Karpas-422 (cell line): Measurements from ENCODE around the gene RXFP4. TPM values are rescaled to one million over a fixed set of nuclear protein-coding genes. Genes with fewer than 3 reads are reported as not detected.
"Not testable (repeated sequence)": the region's sequence is repeated elsewhere in the genome, so short reads cannot be mapped to it uniquely, and the experiment has no call there.

Experiments
- DNase-seq: peaks from one replicate; pipeline ENCODE4 v3.0.0-alpha.2; 2015
- H2AFZ ChIP-seq: fragments of 200-600 bp; sonication (generic); 2 replicates; pipeline ENCODE4 v1.6.1; 2014; ENCODE audit warnings: antibody characterized with exemption, low read length, mixed read lengths
- H3K27ac ChIP-seq: fragments of 200-600 bp; sonication (generic); 2 replicates; pipeline ENCODE4 v1.5.1; 2014; ENCODE audit warnings: mild to moderate bottlenecking, low read length, moderate library complexity
- H3K27me3 ChIP-seq: fragments of 200-600 bp; sonication (generic); 2 replicates; pipeline ENCODE4 v1.6.1; 2014; ENCODE audit warnings: low read length, mixed read lengths
- H3K36me3 ChIP-seq: fragments of 200-600 bp; sonication (generic); 2 replicates; pipeline ENCODE4 v1.6.1; 2014; ENCODE audit warnings: low read length, mixed read lengths; ENCODE audit not compliant: insufficient read depth
- H3K4me1 ChIP-seq: fragments of 200-600 bp; sonication (generic); 2 replicates; pipeline ENCODE4 v1.6.1; 2014; ENCODE audit warnings: mild to moderate bottlenecking, low read length, mixed read lengths
- H3K4me2 ChIP-seq: fragments of 200-600 bp; sonication (generic); 2 replicates; pipeline ENCODE4 v1.6.1; 2014; ENCODE audit warnings: low read length, low read depth, mild to moderate bottlenecking; ENCODE audit not compliant: poor library complexity, severe bottlenecking
- H3K4me3 ChIP-seq: fragments of 200-600 bp; sonication (generic); 2 replicates; pipeline ENCODE4 v1.5.1; 2014; ENCODE audit warnings: mild to moderate bottlenecking, antibody characterized with exemption, low read length, mixed read lengths
- H3K79me2 ChIP-seq: fragments of 200-600 bp; sonication (generic); 2 replicates; pipeline ENCODE4 v1.6.1; 2014; ENCODE audit warnings: mild to moderate bottlenecking, low read length, mixed read lengths
- H3K9ac ChIP-seq: fragments of 200-600 bp; sonication (generic); 2 replicates; pipeline ENCODE4 v1.6.0; 2014; ENCODE audit warnings: low read length
- H3K9me2 ChIP-seq: fragments of 200-600 bp; sonication (generic), shearing (Covaris generic); replicated peaks from 2 replicates; pipeline ENCODE4 v1.6.0; 2014; ENCODE audit warnings: mild to moderate bottlenecking, low read length, moderate library complexity; ENCODE audit not compliant: insufficient read depth
- H3K9me3 ChIP-seq: fragments of 300-700, 200-600 bp; sonication (generic); 2 replicates; pipeline ENCODE4 v1.6.1; 2014; ENCODE audit warnings: low read length, mixed read lengths
- H4K20me1 ChIP-seq: fragments of 200-600 bp; sonication (generic); 2 replicates; pipeline ENCODE4 v1.6.1; 2014; ENCODE audit warnings: mild to moderate bottlenecking, antibody characterized with exemption, low read length, low read depth; ENCODE audit not compliant: insufficient read depth
- total RNA-seq: library from RNA; depleted of rRNA; stranded (reverse); fragments of >200 nt; shearing (Covaris generic); gene quantifications from 2 replicates; pipeline ENCODE4 v1.2.3, GENCODE V29; 2014; ENCODE audit warnings: low replicate concordance

The RXFP4 gene
- total RNA-seq, 1 experiment from 2014 or later, result not detected

GRCh38 chr1:155918660-155919059, 22.8 kb upstream of the RXFP4 start:
- Histone ChIP-seq H4K20me1 (0 out of 2 replicates have a peak, but pooled peaks cover 12% of the 10 kb centered on the region), H2AFZ (no peak overlapping the region), H3K4me1 (no peaks in the 10 kb centered on the region), H3K9me2 (no peaks in the 10 kb centered on the region), H3K4me3 (no peak overlapping the region), H3K27me3 (no peaks in the 10 kb centered on the region), H3K27ac (no peak overlapping the region), H3K4me2 (no peak overlapping the region), H3K79me2 (peaks cover 20% of the 10 kb centered on the region), H3K9ac (no peak overlapping the region), H3K36me3 (peaks cover 74% of the 10 kb centered on the region), H3K9me3 (no peaks in the 10 kb centered on the region)
- DNase-seq, result no peak

DNA sequence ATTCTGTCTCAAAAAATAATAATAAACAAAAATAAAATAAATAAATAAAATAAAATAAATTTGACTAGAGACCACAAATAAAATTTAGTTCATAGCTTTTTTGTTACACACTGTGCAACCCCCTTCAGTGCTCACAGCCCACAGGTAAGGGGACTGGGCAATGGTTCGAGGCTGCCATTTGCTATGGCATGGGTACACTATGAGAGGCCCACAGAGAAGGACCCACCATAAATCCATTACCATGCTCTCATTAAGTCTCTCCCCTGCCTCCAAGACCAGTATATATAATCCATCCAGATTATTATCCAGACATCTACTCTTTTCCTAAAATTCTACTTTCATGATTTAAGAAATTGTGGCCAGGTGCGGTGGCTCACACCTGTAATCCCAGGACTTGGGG, 21.6 kb upstream of the RXFP4 start:
- Histone ChIP-seq H2AFZ (no peak overlapping the region), H3K79me2 (peaks cover 20% of the 10 kb centered on the region), H3K36me3 (peaks cover 67% of the 10 kb centered on the region), H4K20me1 (0 out of 2 replicates have a peak, but pooled peaks cover 12% of the 10 kb centered on the region), H3K4me3 (no peak overlapping the region), H3K27me3 (no peaks in the 10 kb centered on the region), H3K9ac (no peak overlapping the region), H3K9me2 (no peaks in the 10 kb centered on the region), H3K4me2 (no peak overlapping the region), H3K9me3 (no peaks in the 10 kb centered on the region), H3K4me1 (no peaks in the 10 kb centered on the region), H3K27ac (no peak overlapping the region)
- DNase-seq, result no peak

GRCh38 chr1:155920717-155921116, 20.7 kb upstream of the RXFP4 start:
- H2AFZ ChIP-seq, result no peak overlapping the region
- H3K4me1 ChIP-seq, result no peaks in the 10 kb centered on the region
- H3K27ac ChIP-seq, result no peak overlapping the region
- 0 out of 2 replicates have a peak, but pooled peaks cover 12% of the 10 kb centered on the region for H4K20me1 ChIP-seq
- H3K9me3 ChIP-seq, result no peaks in the 10 kb centered on the region
- no peak overlapping the region for H3K9ac ChIP-seq
- H3K4me3 ChIP-seq, result no peak overlapping the region
- no peak for DNase-seq
- peaks cover 23% of the 10 kb centered on the region for H3K79me2 ChIP-seq
- no peaks in the 10 kb centered on the region for H3K9me2 ChIP-seq
- peaks cover 69% of the 10 kb centered on the region for H3K36me3 ChIP-seq
- H3K4me2 ChIP-seq, result no peak overlapping the region
- H3K27me3 ChIP-seq, result no peaks in the 10 kb centered on the region

- peaks cover 70% of the 10 kb centered on the region for H3K36me3 ChIP-seq
- no peaks in the 10 kb centered on the region for H3K9me2 ChIP-seq
- H3K79me2 ChIP-seq, result peaks cover 46% of the 10 kb centered on the region
- no peaks in the 10 kb centered on the region for H3K9me3 ChIP-seq
- H3K27ac ChIP-seq, result no peak overlapping the region
- H3K9ac ChIP-seq, result no peak overlapping the region
- H3K27me3 ChIP-seq, result no peaks in the 10 kb centered on the region
- H3K4me1 ChIP-seq, result no peaks in the 10 kb centered on the region
- no peak overlapping the region for H2AFZ ChIP-seq
- no peak overlapping the region for H3K4me3 ChIP-seq
- H3K4me2 ChIP-seq, result no peak overlapping the region
- H4K20me1 ChIP-seq, result peaks cover 17% of the 10 kb centered on the region; the same call in 1 of the 2 replicates
- no peak for DNase-seq
These were observed 15.9 kb upstream of the RXFP4 start for GRCh38 chr1:155925506-155925905.

GRCh38 chr1:155929057-155929456, 12.4 kb upstream of the RXFP4 start:
- no peak overlapping the region for H3K4me3 ChIP-seq
- no peak overlapping the region for H3K9ac ChIP-seq
- H3K9me2 ChIP-seq, result no peaks in the 10 kb centered on the region
- peaks cover 23% of the 10 kb centered on the region for H3K4me1 ChIP-seq
- no peak for DNase-seq
- no peaks in the 10 kb centered on the region for H3K9me3 ChIP-seq
- peaks cover 68% of the 10 kb centered on the region for H3K36me3 ChIP-seq
- H3K27ac ChIP-seq, result no peak overlapping the region
- H4K20me1 ChIP-seq, result peaks cover 18% of the 10 kb centered on the region
- H2AFZ ChIP-seq, result no peak overlapping the region
- no peaks in the 10 kb centered on the region for H3K27me3 ChIP-seq
- H3K79me2 ChIP-seq, result peaks cover 63% of the 10 kb centered on the region
- H3K4me2 ChIP-seq, result no peak overlapping the region

DNA sequence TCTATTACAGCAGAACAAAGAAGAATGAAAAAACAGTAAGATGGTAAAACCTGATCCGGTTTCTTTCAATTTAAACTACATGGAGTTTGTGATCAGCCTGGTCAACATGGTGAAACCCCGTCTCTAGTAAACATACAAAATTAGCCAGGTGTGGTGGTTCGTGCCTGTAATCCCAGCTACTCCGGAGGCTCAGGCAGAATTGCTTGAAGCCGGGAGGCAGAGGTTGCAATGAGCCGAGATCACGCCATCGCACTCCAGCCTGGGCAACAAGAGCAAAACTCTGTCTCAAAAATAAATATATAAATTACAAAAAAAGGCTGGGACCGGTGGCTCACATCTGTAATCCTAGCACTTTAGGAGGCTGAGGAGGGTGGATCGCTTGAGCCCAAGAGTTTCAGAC, 10.7 kb upstream of the RXFP4 start:
- H3K9me2 ChIP-seq, H3K4me2 ChIP-seq, H3K9ac ChIP-seq, H3K27me3 ChIP-seq, H3K9me3 ChIP-seq, DNase-seq, H3K27ac ChIP-seq, H3K4me3 ChIP-seq, H2AFZ ChIP-seq: not testable (repeated sequence)
- H4K20me1 ChIP-seq, result peaks cover 18% of the 10 kb centered on the region
- peaks cover 30% of the 10 kb centered on the region for H3K4me1 ChIP-seq
- H3K79me2 ChIP-seq, result peaks cover 61% of the 10 kb centered on the region
- peaks cover 59% of the 10 kb centered on the region for H3K36me3 ChIP-seq

- Histone ChIP-seq H3K4me1 (peaks cover 35% of the 10 kb centered on the region), H3K27ac (no peak overlapping the region), H4K20me1 (peaks cover 18% of the 10 kb centered on the region), H3K9ac (no peak overlapping the region), H2AFZ (no peak overlapping the region), H3K36me3 (peaks cover 51% of the 10 kb centered on the region), H3K79me2 (peaks cover 60% of the 10 kb centered on the region), H3K27me3 (no peaks in the 10 kb centered on the region), H3K4me3 (no peak overlapping the region), H3K9me2 (no peaks in the 10 kb centered on the region), H3K9me3 (no peaks in the 10 kb centered on the region), H3K4me2 (peak overlapping the region; percentile 68)
- no peak for DNase-seq
These were observed 10.0 kb upstream of the RXFP4 start for GRCh38 chr1:155931332-155932038.

DNA sequence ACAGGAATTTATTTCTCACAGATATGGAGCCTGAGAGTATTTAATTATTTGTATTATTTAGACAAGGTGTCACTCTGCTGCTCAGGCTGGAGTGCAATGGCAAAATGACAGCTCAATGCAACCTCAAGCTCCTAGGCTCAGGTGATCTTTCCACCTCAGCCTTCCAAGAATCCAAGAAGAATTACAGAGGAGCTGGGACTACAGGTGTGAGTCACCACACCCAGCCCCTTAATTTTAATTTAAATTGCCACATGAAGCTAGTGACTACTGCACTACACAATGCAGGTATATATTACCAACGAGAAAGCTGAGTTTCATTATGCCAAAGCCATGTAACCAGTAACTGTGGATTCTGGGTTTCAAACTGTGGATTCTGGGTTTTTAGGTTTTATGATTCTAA, 9.4 kb upstream of the RXFP4 start:
- Histone ChIP-seq H4K20me1 (peaks cover 16% of the 10 kb centered on the region), H3K27me3 (no peaks in the 10 kb centered on the region), H3K9ac (no peak overlapping the region), H3K36me3 (peaks cover 45% of the 10 kb centered on the region), H3K9me2 (no peaks in the 10 kb centered on the region), H2AFZ (no peak overlapping the region), H3K4me1 (peaks cover 35% of the 10 kb centered on the region), H3K27ac (no peak overlapping the region), H3K4me3 (no peak overlapping the region), H3K4me2 (peak overlapping the region; percentile 68), H3K79me2 (peaks cover 54% of the 10 kb centered on the region), H3K9me3 (no peaks in the 10 kb centered on the region)
- no peak for DNase-seq
